HL-60/S4 treated with retinoic acid at 250 ng/mL for 4 days and 3 days (cell line): Measurements from ENCODE around the gene TSR1.

ENCODE experiments used
- in situ Hi-C: fragments of 300-500 bp; cut with MboI; formaldehyde crosslinking; loops from 2 replicates; pipeline ENCODE4 v1.7.0; 2022; ENCODE audit warnings: low sequenced_read_pairs

Gene TSR1

DNA sequence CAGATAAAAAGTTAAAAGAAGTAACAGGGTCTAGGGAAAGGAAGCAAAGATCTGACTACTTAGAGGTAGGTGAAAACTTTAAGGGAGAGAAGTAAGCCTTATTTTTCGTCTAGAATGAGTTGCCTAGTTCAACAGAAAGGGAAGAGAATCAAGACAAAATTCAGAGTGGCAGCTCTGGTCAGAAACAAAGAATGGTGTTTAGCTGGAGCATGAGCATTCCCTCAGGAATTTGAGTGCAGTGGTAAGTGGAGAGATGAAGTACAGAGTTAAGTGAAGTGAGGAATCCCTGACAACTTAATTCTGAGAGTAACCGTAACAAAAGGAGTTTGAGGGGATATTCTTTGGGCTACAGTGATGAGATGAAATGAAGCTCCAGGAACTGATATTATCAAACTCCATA, 44.2 kb downstream of the TSR1 start:
- in situ Hi-C loops, result loop anchor here (25.0 kb wide), 1 partner anchor 405 kb away; no protein-coding TSS in a partner anchor

DNA sequence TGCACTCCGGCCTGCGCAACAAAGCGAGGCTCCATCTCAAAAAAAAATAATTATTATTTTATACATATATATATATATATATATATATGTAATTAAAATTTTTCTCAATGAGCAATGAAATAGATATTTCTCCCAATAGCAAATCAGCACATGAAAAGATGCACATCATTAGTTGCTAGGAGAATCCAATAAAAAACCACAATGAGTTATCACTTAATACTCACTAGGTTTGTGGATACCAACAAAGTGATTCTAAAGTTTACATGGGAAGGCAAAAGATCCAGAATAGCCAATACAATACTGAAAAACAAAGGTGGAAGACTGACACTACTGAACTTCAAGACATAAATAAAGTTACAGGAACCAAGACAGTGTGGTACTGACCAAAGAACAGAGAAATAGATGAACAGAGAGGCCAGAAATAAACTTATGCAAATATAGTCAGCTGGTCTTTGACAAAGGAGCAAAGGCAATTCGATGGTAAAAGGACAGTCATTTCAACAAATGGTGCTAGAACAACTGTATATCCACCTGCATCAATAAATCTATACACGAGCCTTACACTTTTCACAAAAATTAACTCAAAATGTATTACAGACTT, 46.3 kb downstream of the TSR1 start:
- in situ Hi-C loops, result loop anchor here (25.0 kb wide), 1 partner anchor 403 kb away; no protein-coding TSS in a partner anchor

DNA sequence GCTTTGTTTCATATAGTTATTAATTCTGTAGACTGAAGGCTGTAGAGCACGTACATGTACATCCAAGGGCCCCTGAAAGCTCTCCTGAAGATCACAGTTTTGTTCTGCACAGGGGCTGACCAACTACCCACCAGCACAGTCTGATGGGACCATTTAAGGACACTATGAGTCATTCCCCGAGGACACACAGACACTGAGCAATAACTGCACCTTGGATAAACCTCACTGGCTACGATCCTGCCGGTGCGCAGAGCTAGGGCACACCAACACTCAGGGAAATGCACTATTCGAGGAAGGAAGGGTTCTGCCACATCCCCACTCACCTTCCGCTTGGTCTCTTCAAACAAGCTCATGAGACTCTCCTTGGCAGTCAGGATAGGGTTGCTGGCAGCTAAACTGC, 53.0 kb downstream of the TSR1 start:
- in situ Hi-C loops, result loop anchor here (25.0 kb wide), 1 partner anchor 396 kb away; no protein-coding TSS in a partner anchor

DNA sequence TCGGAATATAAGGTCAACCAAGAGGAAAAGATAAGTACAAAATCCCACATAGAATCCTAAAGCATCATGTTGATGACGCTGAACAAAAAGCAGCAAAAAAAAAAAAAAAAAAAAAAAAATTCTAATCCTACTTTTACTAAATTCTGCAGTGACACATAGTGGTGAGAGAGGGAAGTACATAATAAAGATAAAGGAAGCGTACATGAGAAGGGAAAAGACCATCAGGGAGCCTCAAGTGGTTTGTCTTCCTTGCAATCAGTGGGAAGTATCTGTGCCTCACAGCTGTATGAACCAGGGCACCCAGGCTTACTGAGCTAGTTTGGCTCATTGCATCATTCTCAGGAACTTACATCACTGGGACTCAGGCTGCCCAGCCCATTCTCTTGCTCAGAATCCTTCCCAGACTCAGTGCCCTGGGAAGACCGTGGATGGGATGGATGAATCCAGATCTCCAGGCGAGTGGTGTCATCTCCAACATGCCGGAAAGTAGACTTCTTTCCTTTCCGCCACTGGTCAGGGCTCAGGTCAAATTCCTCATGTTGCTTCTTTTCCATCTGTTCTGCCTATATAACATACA, 53.9 kb downstream of the TSR1 start:
- in situ Hi-C loops, result loop anchor here (25.0 kb wide), 1 partner anchor 395 kb away; no protein-coding TSS in a partner anchor

DNA sequence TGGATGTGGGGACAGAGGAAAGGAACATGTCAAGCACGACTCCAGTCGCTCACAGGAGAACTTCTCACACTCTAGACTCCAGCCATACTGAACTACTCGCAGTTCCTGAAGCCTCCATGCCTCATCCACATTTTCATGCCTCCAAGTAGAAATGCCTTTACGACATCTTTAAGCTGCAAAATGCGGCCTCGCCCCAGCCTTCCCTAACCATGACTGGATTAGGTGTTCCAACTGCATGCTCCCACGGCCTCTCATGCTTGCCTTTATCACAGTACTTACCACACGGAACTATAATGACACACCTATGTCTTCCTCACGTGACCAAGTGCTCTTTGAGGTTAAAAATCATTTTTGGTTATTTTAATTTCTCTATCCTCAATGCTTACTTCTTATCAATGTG, 56.5 kb downstream of the TSR1 start:
- in situ Hi-C loops, result loop anchor here (25.0 kb wide), 1 partner anchor 392 kb away; no protein-coding TSS in a partner anchor

DNA sequence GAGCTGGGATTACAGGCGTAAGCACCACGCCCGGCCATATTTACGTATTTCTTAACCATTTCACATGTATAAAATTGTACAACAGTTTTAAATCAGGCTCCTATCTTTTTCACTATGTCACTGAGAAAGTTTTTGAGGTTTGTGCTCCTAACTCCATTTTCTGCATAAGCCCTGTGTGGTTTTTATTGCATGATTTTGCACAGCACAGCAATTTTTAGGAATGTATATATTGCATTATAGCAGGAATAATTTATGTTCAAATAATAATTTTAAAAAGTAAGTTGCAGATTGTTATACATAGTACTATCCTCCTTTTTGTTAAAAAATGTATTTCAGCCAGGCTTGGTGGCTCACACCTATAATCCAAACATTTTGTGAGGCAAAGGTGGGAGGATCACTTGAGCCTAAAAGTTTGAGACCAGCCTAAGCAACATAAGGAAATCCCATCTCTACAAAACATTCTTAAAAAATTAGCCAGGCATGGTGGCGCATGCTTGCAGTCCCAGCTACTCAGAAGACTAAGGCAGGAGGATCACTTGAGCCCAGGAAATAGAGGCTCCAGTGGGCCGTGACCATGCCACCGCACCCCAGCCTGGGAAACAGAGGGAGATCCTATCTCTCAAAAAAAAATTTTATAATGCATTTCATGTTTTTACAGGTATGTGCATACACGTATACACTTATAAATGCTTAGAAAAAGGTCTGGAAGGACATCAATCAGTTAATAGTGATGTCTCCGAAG, 58.7 kb downstream of the TSR1 start:
- in situ Hi-C loops, result loop anchor here (25.0 kb wide), 1 partner anchor 390 kb away; no protein-coding TSS in a partner anchor

DNA sequence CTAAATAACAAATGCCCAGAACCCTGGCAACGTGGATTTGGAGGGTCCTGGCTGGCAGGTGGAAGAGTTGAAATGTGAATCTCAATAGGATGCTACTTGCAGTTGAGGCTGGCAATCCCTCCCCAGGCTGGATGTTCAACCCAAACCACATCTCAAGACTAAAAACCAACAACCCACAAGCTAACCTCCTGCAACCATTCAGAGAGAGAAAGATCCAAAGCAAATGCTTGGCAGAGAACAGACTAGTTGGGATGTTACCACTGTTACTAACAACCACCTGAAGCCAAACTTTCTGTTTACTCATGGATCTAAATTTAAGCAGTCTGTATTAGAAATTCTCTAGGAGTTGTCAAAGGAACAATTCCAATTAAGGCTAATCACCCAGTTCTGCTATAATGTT, 60.5 kb downstream of the TSR1 start:
- in situ Hi-C loops, result loop anchor here (25.0 kb wide), 1 partner anchor 388 kb away; no protein-coding TSS in a partner anchor

DNA sequence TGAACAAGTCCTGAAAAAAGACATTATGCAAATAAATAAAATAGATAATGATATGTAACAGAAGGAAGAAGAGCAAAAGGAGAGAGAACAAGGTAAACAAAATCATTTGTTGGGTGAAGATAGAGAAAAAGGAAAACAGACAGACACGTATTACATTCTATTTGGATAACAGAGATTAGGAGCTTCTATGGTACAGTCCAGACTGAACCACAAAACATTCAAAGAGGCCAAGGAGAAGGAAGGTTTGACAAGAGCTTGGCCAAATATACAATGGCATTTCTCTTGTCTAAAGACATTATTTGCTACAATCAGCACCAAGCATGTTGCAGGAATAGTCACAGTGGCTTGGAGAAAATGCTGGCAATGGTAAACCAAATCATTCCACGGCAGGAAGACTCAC, 61.8 kb downstream of the TSR1 start:
- in situ Hi-C loops, result no loop called here
